Measurements from ENCODE around the gene PTPRB. TPM values are rescaled to one million over a fixed set of nuclear protein-coding genes. Genes with fewer than 3 reads are reported as not detected.

Gene PTPRB
- total RNA-seq, 1 experiment from 2014 or later, result 0.17 TPM

DNA sequence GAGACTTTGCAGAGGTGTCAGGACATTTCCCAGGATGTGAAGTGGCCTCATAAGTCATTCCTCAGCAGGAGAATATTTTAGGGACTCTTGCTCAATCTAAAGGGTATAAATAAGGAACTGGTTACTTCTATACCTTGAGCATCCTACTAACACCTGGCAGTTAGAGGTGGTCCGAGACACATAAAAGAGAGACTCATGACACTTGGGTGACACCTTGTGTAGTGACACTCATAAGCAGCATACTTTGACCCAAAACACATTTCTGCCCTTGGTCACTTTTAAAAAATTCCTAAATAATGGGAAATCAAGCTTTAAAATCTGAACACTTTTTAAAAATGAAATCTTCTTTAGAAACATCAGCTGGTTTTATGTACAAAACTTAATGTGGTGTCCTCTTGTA is 152.8 kb downstream of the PTPRB start:
- Histone ChIP-seq H4K20me1 (ENCODE audit: insufficient read depth) (no peaks in the 10 kb centered on the region), H3K27ac (ENCODE audit: low read depth, low read length) (no peak overlapping the region), H3K9me3 (ENCODE audit: control insufficient read depth in 1 of 2, insufficient read depth in 1 of 2, low read depth in 1 of 2, low read length in 2 of 2) (no peaks in the 10 kb centered on the region), H3K9ac (ENCODE audit: low read length) (no peak overlapping the region), H3K79me2 (ENCODE audit: insufficient read depth, low read length) (peaks cover 32% of the 10 kb centered on the region), H3K4me2 (ENCODE audit: low read length) (no peak overlapping the region), H3K27me3 (ENCODE audit: insufficient read depth, low read length) (no peaks in the 10 kb centered on the region), H3K4me1 (ENCODE audit: control insufficient read depth in 1 of 2, insufficient read depth in 2 of 2, low read length in 2 of 2) (no peaks in the 10 kb centered on the region), H3K36me3 (ENCODE audit: control insufficient read depth in 1 of 2, insufficient read depth in 2 of 2, low read length in 2 of 2) (no peaks in the 10 kb centered on the region), H3K9me2 (ENCODE audit: insufficient read depth) (no peaks in the 10 kb centered on the region), H2AFZ (ENCODE audit: low read depth, low read length, poor library complexity, severe bottlenecking) (no peak overlapping the region), H3K4me3 (replicated peaks in 1 of 2; ENCODE audit: low read depth in 1 of 2, low read length in 2 of 2) (no peak overlapping the region)
- no peak for TF ChIP-seq CEBPB (IDR thresholded peaks at IDR 0.05; ENCODE audit: low read depth)
- TF ChIP-seq POLR2A (IDR thresholded peaks at IDR 0.05; ENCODE audit: borderline replicate concordance, extremely low read depth, insufficient read depth, insufficient read length), result no peak
- TF ChIP-seq YY1 (IDR thresholded peaks at IDR 0.05; ENCODE audit: extremely low read depth, insufficient replicate concordance, low read depth, low read length), result no peak
- TF ChIP-seq, protein P1, sequence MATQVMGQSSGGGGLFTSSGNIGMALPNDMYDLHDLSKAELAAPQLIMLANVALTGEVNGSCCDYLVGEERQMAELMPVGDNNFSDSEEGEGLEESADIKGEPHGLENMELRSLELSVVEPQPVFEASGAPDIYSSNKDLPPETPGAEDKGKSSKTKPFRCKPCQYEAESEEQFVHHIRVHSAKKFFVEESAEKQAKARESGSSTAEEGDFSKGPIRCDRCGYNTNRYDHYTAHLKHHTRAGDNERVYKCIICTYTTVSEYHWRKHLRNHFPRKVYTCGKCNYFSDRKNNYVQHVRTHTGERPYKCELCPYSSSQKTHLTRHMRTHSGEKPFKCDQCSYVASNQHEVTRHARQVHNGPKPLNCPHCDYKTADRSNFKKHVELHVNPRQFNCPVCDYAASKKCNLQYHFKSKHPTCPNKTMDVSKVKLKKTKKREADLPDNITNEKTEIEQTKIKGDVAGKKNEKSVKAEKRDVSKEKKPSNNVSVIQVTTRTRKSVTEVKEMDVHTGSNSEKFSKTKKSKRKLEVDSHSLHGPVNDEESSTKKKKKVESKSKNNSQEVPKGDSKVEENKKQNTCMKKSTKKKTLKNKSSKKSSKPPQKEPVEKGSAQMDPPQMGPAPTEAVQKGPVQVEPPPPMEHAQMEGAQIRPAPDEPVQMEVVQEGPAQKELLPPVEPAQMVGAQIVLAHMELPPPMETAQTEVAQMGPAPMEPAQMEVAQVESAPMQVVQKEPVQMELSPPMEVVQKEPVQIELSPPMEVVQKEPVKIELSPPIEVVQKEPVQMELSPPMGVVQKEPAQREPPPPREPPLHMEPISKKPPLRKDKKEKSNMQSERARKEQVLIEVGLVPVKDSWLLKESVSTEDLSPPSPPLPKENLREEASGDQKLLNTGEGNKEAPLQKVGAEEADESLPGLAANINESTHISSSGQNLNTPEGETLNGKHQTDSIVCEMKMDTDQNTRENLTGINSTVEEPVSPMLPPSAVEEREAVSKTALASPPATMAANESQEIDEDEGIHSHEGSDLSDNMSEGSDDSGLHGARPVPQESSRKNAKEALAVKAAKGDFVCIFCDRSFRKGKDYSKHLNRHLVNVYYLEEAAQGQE (IDR thresholded peaks at IDR 0.05; ENCODE audit: low read depth), result no peak
- no peak for TF ChIP-seq ZFX (IDR thresholded peaks at IDR 0.05)
- TF ChIP-seq ZNF274 (IDR thresholded peaks at IDR 0.05; ENCODE audit: low read depth, low read length), result no peak
- no peak for TF ChIP-seq EZH2phosphoT487 (IDR thresholded peaks at IDR 0.05; ENCODE audit: borderline replicate concordance)
- no peak for TF ChIP-seq SRF (IDR thresholded peaks at IDR 0.05; ENCODE audit: low read depth)
- no peak for TF ChIP-seq CBX3 (IDR thresholded peaks at IDR 0.05; ENCODE audit: low read depth)
- no peak for TF ChIP-seq FOSL1 (IDR thresholded peaks at IDR 0.05; ENCODE audit: low read depth)
- TF ChIP-seq, protein P2, sequence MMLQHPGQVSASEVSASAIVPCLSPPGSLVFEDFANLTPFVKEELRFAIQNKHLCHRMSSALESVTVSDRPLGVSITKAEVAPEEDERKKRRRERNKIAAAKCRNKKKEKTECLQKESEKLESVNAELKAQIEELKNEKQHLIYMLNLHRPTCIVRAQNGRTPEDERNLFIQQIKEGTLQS (IDR thresholded peaks at IDR 0.05), result no peak
- TF ChIP-seq, protein P3, sequence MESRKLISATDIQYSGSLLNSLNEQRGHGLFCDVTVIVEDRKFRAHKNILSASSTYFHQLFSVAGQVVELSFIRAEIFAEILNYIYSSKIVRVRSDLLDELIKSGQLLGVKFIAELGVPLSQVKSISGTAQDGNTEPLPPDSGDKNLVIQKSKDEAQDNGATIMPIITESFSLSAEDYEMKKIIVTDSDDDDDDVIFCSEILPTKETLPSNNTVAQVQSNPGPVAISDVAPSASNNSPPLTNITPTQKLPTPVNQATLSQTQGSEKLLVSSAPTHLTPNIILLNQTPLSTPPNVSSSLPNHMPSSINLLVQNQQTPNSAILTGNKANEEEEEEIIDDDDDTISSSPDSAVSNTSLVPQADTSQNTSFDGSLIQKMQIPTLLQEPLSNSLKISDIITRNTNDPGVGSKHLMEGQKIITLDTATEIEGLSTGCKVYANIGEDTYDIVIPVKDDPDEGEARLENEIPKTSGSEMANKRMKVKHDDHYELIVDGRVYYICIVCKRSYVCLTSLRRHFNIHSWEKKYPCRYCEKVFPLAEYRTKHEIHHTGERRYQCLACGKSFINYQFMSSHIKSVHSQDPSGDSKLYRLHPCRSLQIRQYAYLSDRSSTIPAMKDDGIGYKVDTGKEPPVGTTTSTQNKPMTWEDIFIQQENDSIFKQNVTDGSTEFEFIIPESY (IDR thresholded peaks at IDR 0.05; ENCODE audit: extremely low read depth, insufficient replicate concordance, low read length), result no peak
- intact Hi-C loops (cut with micrococcal nuclease), result no loop called here
- ChIA-PET CTCF (no interaction called here), POLR2A (no interaction called here), RAD21 (ENCODE audit: low non-redundant PET in 1 of 2, low total read pairs in 2 of 2, uncharacterized antibody in 2 of 2, unreplicated experiment in 2 of 2) (no interaction called here)
- no TSS peak for BruUV-seq (replicated peaks)
- no peak for DNase-seq (ENCODE audit: low read depth, low spot score)
- no peak for ATAC-seq
